WERI-Rb-1 (cell line): ENCODE measurements around the gene SGCB.

Source experiments
- DNase-seq: peaks from one replicate; pipeline ENCODE4 v3.0.0-alpha.2; 2020
- H3K27ac ChIP-seq: fragments of 250-450 bp; sonication (Bioruptor Pico); 2 replicates; pipeline ENCODE4 v1.5.1; 2020; ENCODE audit warnings: mild to moderate bottlenecking, moderate library complexity
- H3K27me3 ChIP-seq: fragments of 250-450 bp; sonication (Bioruptor Pico); 2 replicates; pipeline ENCODE4 v1.5.1; 2021; ENCODE audit warnings: mild to moderate bottlenecking, low read depth, moderate library complexity; ENCODE audit not compliant: insufficient read depth, severe bottlenecking
- H3K36me3 ChIP-seq: fragments of 250-450 bp; sonication (Bioruptor Pico); 2 replicates; pipeline ENCODE4 v1.5.1; 2020; ENCODE audit warnings: mild to moderate bottlenecking, moderate library complexity
- H3K4me3 ChIP-seq: 2 replicates; pipeline ENCODE4 v1.5.1; 2011; ENCODE audit warnings: low read depth, mild to moderate bottlenecking, control low read depth, low read length
- H3K9me3 ChIP-seq: fragments of 250-450 bp; sonication (Bioruptor Pico); 2 replicates; pipeline ENCODE4 v1.5.1; 2021; ENCODE audit warnings: mild to moderate bottlenecking, moderate library complexity; ENCODE audit not compliant: severe bottlenecking
- CTCF ChIP-seq: IDR thresholded peaks from 2 replicates; pipeline ENCODE4 v1.5.1; 2011; ENCODE audit warnings: low read depth, mild to moderate bottlenecking, control low read depth, inconsistent platforms, low read length

The SGCB gene

GRCh38 chr4:52006887-52007286, 31.2 kb downstream of the SGCB start:
- Histone ChIP-seq H3K4me3 (no peak overlapping the region), H3K27me3 (peaks cover 3% of the 10 kb centered on the region), H3K9me3 (no peaks in the 10 kb centered on the region), H3K27ac (no peak overlapping the region), H3K36me3 (no peaks in the 10 kb centered on the region)
- TF ChIP-seq CTCF: no peak
- no peak for DNase-seq

- peaks cover 7% of the 10 kb centered on the region for H3K27me3 ChIP-seq
- H3K4me3 ChIP-seq: no peak overlapping the region
- no peaks in the 10 kb centered on the region for H3K9me3 ChIP-seq
- H3K36me3 ChIP-seq: no peaks in the 10 kb centered on the region
- H3K27ac ChIP-seq: no peak overlapping the region
- TF ChIP-seq CTCF: no peak
- DNase-seq: no peak
Observed at GRCh38 chr4:52005604-52006273, 32.4 kb downstream of the SGCB start.

- H3K27me3 ChIP-seq: peaks cover 11% of the 10 kb centered on the region
- DNase-seq: no peak
- H3K4me3 ChIP-seq: no peak overlapping the region
- H3K9me3 ChIP-seq: no peaks in the 10 kb centered on the region
- H3K27ac ChIP-seq: no peak overlapping the region
- TF ChIP-seq CTCF: no peak
- H3K36me3 ChIP-seq: no peaks in the 10 kb centered on the region
Observed at GRCh38 chr4:52004414-52004813, 33.7 kb downstream of the SGCB start.

GRCh38 chr4:52001616-52002015, 36.5 kb downstream of the SGCB start:
- Histone ChIP-seq H3K4me3 (no peak overlapping the region), H3K9me3 (no peaks in the 10 kb centered on the region), H3K27ac (no peak overlapping the region), H3K27me3 (peaks cover 31% of the 10 kb centered on the region), H3K36me3 (no peaks in the 10 kb centered on the region)
- no peak for DNase-seq
- no peak for TF ChIP-seq CTCF

- DNase-seq: no peak
- TF ChIP-seq CTCF: no peak
- H3K27me3 ChIP-seq: peaks cover 48% of the 10 kb centered on the region
- H3K9me3 ChIP-seq: no peaks in the 10 kb centered on the region
- no peaks in the 10 kb centered on the region for H3K36me3 ChIP-seq
- no peak overlapping the region for H3K27ac ChIP-seq
- no peak overlapping the region for H3K4me3 ChIP-seq
Observed at GRCh38 chr4:51999250-51999649, 38.8 kb downstream of the SGCB start.

- DNase-seq: no peak
- peaks cover 48% of the 10 kb centered on the region for H3K27me3 ChIP-seq
- no peaks in the 10 kb centered on the region for H3K9me3 ChIP-seq
- no peaks in the 10 kb centered on the region for H3K36me3 ChIP-seq
- H3K27ac ChIP-seq: no peak overlapping the region
- H3K4me3 ChIP-seq: no peak overlapping the region
- TF ChIP-seq CTCF: no peak
Observed at GRCh38 chr4:51998837-51999236, 39.3 kb downstream of the SGCB start.
